Cardiac atrium fibroblast (primary cell): ENCODE data around the gene FAM200A. TPM values are rescaled to one million over a fixed set of nuclear protein-coding genes. Genes with fewer than 3 reads are reported as not detected.

Source experiments
- total RNA-seq: library from RNA; depleted of rRNA; stranded (reverse); fragments of >200 nt; gene quantifications from 2 replicates; pipeline ENCODE4 v1.2.3, GENCODE V29; 2015

The FAM200A gene
- 5.2 and 7.1 TPM in 2 replicates for total RNA-seq

GRCh38 chr7:99551767-99552463, at the start of gene FAM200A:
TSS of gene FAM200A (minus strand) at chr7:99552114. CDS start at chr7:99548407, 3,707 bp downstream.

GRCh38 chr7:99597762-99598501, 46.0 kb upstream of the FAM200A start, which contains the start of gene TMEM225B:
TSS of gene TMEM225B (plus strand) at chr7:99598267. CDS start at chr7:99604389, 6,122 bp downstream.

GRCh38 chr7:99558306-99559174, 6.6 kb upstream of the FAM200A start, which contains the start of gene ZNF655:
TSS of gene ZNF655 (plus strand) at chr7:99558642. CDS start at chr7:99560560, 1,918 bp downstream.

GRCh38 chr7:99504603-99505323, 47.2 kb downstream of the FAM200A start, which contains the start of gene ZKSCAN5:
TSS of gene ZKSCAN5 (plus strand) at chr7:99504662. CDS start at chr7:99506045, 1,383 bp downstream.

GRCh38 chr7:99499721-99500636, 51.9 kb downstream of the FAM200A start, which contains the start of gene ZNF394:
TSS of gene ZNF394 (minus strand) at chr7:99500281. CDS start at chr7:99500093, 188 bp downstream.

Other genes with a start within 250 kb of the FAM200A start
- 174 and 198 TPM in 2 replicates for gene ARPC1A, start 226.2 kb downstream of the FAM200A start, total RNA-seq
- gene ARPC1B, start 177.4 kb downstream of the FAM200A start, total RNA-seq: 262 and 273 TPM in 2 replicates
- gene PDAP1, start 143.5 kb downstream of the FAM200A start, total RNA-seq: 73.5 and 93.5 TPM in 2 replicates
- 95.1 and 129 TPM in 2 replicates for gene BUD31, start 143.1 kb downstream of the FAM200A start, total RNA-seq
- 3.8 and 8.6 TPM in 2 replicates for gene PTCD1, start 113.3 kb downstream of the FAM200A start, total RNA-seq
- gene CPSF4, start 113.2 kb downstream of the FAM200A start, total RNA-seq: 19.1 and 26.0 TPM in 2 replicates
- 3,196 and 5,196 TPM in 2 replicates for gene ATP5MF, start 85.9 kb downstream of the FAM200A start, total RNA-seq
- gene ZNF789, start 79.2 kb downstream of the FAM200A start, total RNA-seq: 1.9 and 4.0 TPM in 2 replicates
- 17.3 and 22.9 TPM in 2 replicates for gene ZNF394, start 51.8 kb downstream of the FAM200A start, total RNA-seq
- gene ZKSCAN5, start 47.5 kb downstream of the FAM200A start, total RNA-seq: 7.5 and 9.2 TPM in 2 replicates
- 34.7 and 38.7 TPM in 2 replicates for gene ZNF655, start 6.5 kb upstream of the FAM200A start, total RNA-seq
- 1.1 TPM in 1 of 2 replicates, not detected in the other for gene TMEM225B, start 46.2 kb upstream of the FAM200A start, total RNA-seq
- 6.3 and 6.9 TPM in 2 replicates for gene ZSCAN25, start 64.8 kb upstream of the FAM200A start, total RNA-seq
- gene CYP3A5, start 127.9 kb upstream of the FAM200A start, total RNA-seq: not detected in 2 replicates
- not detected in 2 replicates for gene CYP3A7, start 183.1 kb upstream of the FAM200A start, total RNA-seq
- not detected in 2 replicates for gene CYP3A4, start 232.1 kb upstream of the FAM200A start, total RNA-seq